GM12878 (cell line): ENCODE data around the gene CARS2. TPM values are rescaled to one million over a fixed set of nuclear protein-coding genes. Genes with fewer than 3 reads are reported as not detected.
A peak's percentile ranks its signal among the peaks of the same experiment; 100 is the strongest.

Experiments
- ATAC-seq: fragments of 200-7000 bp; cut with Tn5 transposase; 3 replicates; pipeline ENCODE4 v1.9.1; 2020; ENCODE audit warnings: mild to moderate bottlenecking, moderate library complexity
- BruUV-seq: library from RNA; stranded (reverse); fragments of 400-500 nt; replicated peaks from 2 replicates; lab custom pipeline; 2021; lab: Mats Ljungman, UMichigan
- CTCF ChIA-PET: fragments of 300-600 bp; sonication (Branson Sonifier 250); formaldehyde crosslinking; extraction: SDS; loops from one replicate; lab custom pipeline; 2021; ENCODE audit warnings: inconsistent platforms; lab: Yijun Ruan, JAX
- POLR2A ChIA-PET: fragments of 350-600 bp; formaldehyde crosslinking; extraction: SDS; loops from one replicate; lab custom pipeline; 2021; ENCODE audit warnings: inconsistent platforms; lab: Charles Lee
- RAD21 ChIA-PET: fragments of 300-600 bp; sonication (Branson Sonifier 250); formaldehyde crosslinking; loops from one replicate; lab custom pipeline; 2023; ENCODE audit warnings: antibody characterized with exemption; ENCODE audit not compliant: unreplicated experiment; lab: Charles Lee
- SMC1A ChIA-PET: fragments of 300-600 bp; sonication (Branson Sonifier 250); formaldehyde crosslinking; loops from one replicate; lab custom pipeline; 2023; ENCODE audit not compliant: unreplicated experiment, uncharacterized antibody; lab: Charles Lee
- DNase-seq: peaks from one replicate; pipeline ENCODE4 v3.0.0-alpha.2; 2011; ENCODE audit warnings: low read depth, low spot score
- FAIRE-seq: peaks from 3 replicates; lab custom pipeline; 2011; peaks lifted over from hg19 to GRCh38; lab: Jason Lieb, UNC
- H2AFZ ChIP-seq: 2 replicates; pipeline ENCODE4 v1.6.0; 2011; ENCODE audit warnings: low read depth, low read length, control low read depth; ENCODE audit not compliant: control insufficient read depth
- H3K27ac ChIP-seq: 2 replicates; pipeline ENCODE4 v1.5.1; 2011; ENCODE audit warnings: control low read depth; ENCODE audit not compliant: control insufficient read depth, insufficient read depth
- H3K27me3 ChIP-seq, 2 experiments: replicated peaks in 1 of 2; 2 replicates each; pipeline versions ENCODE4 v1.6.0 to v1.6.1; 2011; ENCODE audit warnings: low read length in 1 of 2; ENCODE audit not compliant: control insufficient read depth in 2 of 2, insufficient read depth in 2 of 2
- H3K36me3 ChIP-seq, 2 experiments: 2 replicates each; pipeline ENCODE4 v1.5.1; 2011; ENCODE audit warnings: low read length in 1 of 2; ENCODE audit not compliant: control insufficient read depth in 2 of 2, insufficient read depth in 2 of 2
- H3K4me1 ChIP-seq: 2 replicates; pipeline ENCODE4 v1.6.1; 2011; ENCODE audit warnings: mild to moderate bottlenecking, low read length, moderate library complexity, mixed read lengths; ENCODE audit not compliant: control insufficient read depth, insufficient read depth
- H3K4me2 ChIP-seq: 2 replicates; pipeline ENCODE4 v1.6.0; 2011; ENCODE audit warnings: control low read depth; ENCODE audit not compliant: control insufficient read depth, insufficient read depth
- H3K4me3 ChIP-seq: fragments of 200-600 bp; sonication (generic); 2 replicates; pipeline ENCODE4 v1.5.1; 2016
- H3K79me2 ChIP-seq: 2 replicates; pipeline ENCODE4 v1.6.0; 2011; ENCODE audit warnings: low read length; ENCODE audit not compliant: control insufficient read depth, insufficient read depth
- H3K9ac ChIP-seq: 2 replicates; pipeline ENCODE4 v1.8.0; 2011; ENCODE audit warnings: low read length, control low read depth, mixed read lengths; ENCODE audit not compliant: control insufficient read depth, insufficient read depth
- H3K9me3 ChIP-seq: replicated peaks from 3 replicates; pipeline ENCODE4 v1.5.1; 2011; ENCODE audit warnings: mild to moderate bottlenecking, low read length; ENCODE audit not compliant: control insufficient read depth, insufficient read depth
- H4K20me1 ChIP-seq: 2 replicates; pipeline ENCODE4 v1.6.0; 2011; ENCODE audit not compliant: control insufficient read depth, insufficient read depth
- BRCA1 ChIP-seq: IDR thresholded peaks from 2 replicates; pipeline ENCODE4 v1.6.1; 2011; ENCODE audit warnings: low read depth, low read length, improper control_type of control experiment
- CBX3 ChIP-seq: fragments of 200-600 bp; sonication (generic); IDR thresholded peaks from 2 replicates; pipeline ENCODE4 v1.6.1; 2016; ENCODE audit warnings: low read depth, borderline replicate concordance
- CHD2 ChIP-seq: IDR thresholded peaks from 2 replicates; pipeline ENCODE4 v1.6.1; 2011; ENCODE audit warnings: low read depth, low read length, improper control_type of control experiment, borderline replicate concordance
- EGR1 ChIP-seq, 2 experiments: IDR thresholded peaks; 1 replicate in 1 of 2; 2 replicates in 1 of 2; pipeline ENCODE4 v1.6.1; 2011 to 2012; ENCODE audit warnings: low read depth in 2 of 2, low read length in 2 of 2, borderline replicate concordance in 1 of 2, mild to moderate bottlenecking in 1 of 2, moderate library complexity in 1 of 2
- KDM1A ChIP-seq: fragments of 200-600 bp; sonication (generic); IDR thresholded peaks from 2 replicates; pipeline ENCODE4 v1.6.1; 2016; ENCODE audit warnings: borderline replicate concordance
- MXI1 ChIP-seq: fragments of 150-350 bp; IDR thresholded peaks from 2 replicates; pipeline ENCODE4 v1.6.1; 2011; ENCODE audit warnings: low read depth, mild to moderate bottlenecking, inconsistent platforms, low read length, improper control_type of control experiment
- MYC ChIP-seq: IDR thresholded peaks from 2 replicates; pipeline ENCODE4 v1.6.1; 2011; ENCODE audit warnings: mild to moderate bottlenecking, low read length, moderate library complexity, inconsistent platforms; ENCODE audit not compliant: insufficient read depth, insufficient replicate concordance, insufficient read length, severe bottlenecking
- POU2F2 ChIP-seq: IDR thresholded peaks from 3 replicates; pipeline ENCODE4 v1.6.1; 2011; ENCODE audit warnings: low read depth, mild to moderate bottlenecking, low read length, borderline replicate concordance
- RAD21 ChIP-seq: IDR thresholded peaks from 2 replicates; pipeline ENCODE4 v1.6.1; 2011; ENCODE audit warnings: mild to moderate bottlenecking, low read depth, low read length, moderate library complexity; ENCODE audit not compliant: insufficient read depth
- RAD51 ChIP-seq: fragments of 450-650 bp; IDR thresholded peaks from 2 replicates; pipeline ENCODE4 v1.6.1; 2016; ENCODE audit warnings: moderate library complexity, mild to moderate bottlenecking, inconsistent platforms
- RCOR1 ChIP-seq: conservative IDR thresholded peaks from 2 replicates; pipeline ENCODE4 v1.6.1; 2012; ENCODE audit warnings: low read depth, low read length, improper control_type of control experiment
- SREBF1 ChIP-seq: IDR thresholded peaks from 2 replicates; pipeline ENCODE4 v1.6.1; 2012; ENCODE audit warnings: mild to moderate bottlenecking, low read length
- YY1 ChIP-seq: IDR thresholded peaks from 2 replicates; pipeline ENCODE4 v1.6.1; 2011; ENCODE audit warnings: low read depth, mild to moderate bottlenecking, low read length
- WGBS: methylation state at CpG from one replicate; pipeline ENCODE4 v1.1.6; 2016; ENCODE audit warnings: low lambda C conversion rate; ENCODE audit not compliant: insufficient replicate concordance, insufficient coverage; ENCODE audit errors: missing lambda C conversion rate; 5-methylcytosine and 5-hydroxymethylcytosine counted together
- in situ Hi-C: fragments of 300-500 bp; cut with MboI; formaldehyde crosslinking; loops from 9 replicates; pipeline ENCODE4 v1.14.3; 2018; ENCODE audit warnings: mixed read lengths
- intact Hi-C: fragments of 100-400 bp; cut with micrococcal nuclease; formaldehyde crosslinking; loops from one replicate; pipeline ENCODE4 v1.14.2; 2022; ENCODE audit not compliant: unreplicated experiment
- polyA plus RNA-seq, 11 experiments: library from polyadenylated mRNA; depleted of rRNA in 4 of 11; unstranded in 6 of 11; stranded (reverse) in 5 of 11; fragments of >200 nt; fragmentation: Nextera tagmentation in 4 of 11; fragmentation: Illumina TruSeq in 1 of 11; extraction: Ambion mirVana in 4 of 11; extraction: Trizol in 1 of 11; gene quantifications; 1 replicate in 1 of 11; 2 replicates in 10 of 11; pipeline versions ENCODE4 v1.2.1 to v1.2.3, GENCODE V29; 2011 to 2016; ENCODE audit warnings: inconsistent platforms in 2 of 11, missing spikeins in 2 of 11, low read depth in 1 of 11
- total RNA-seq, 4 experiments: library from RNA; depleted of rRNA in 3 of 4; stranded (reverse); fragments of >200 nt in 3 of 4; fragmentation: Illumina TruSeq in 1 of 4; extraction: Trizol in 1 of 4; gene quantifications; 2 replicates each; pipeline versions ENCODE4 v1.2.1 to v1.2.3, GENCODE V29; 2013 to 2021
- TF ChIP-seq, protein P1 (sequence below): fragments of 450-650 bp; IDR thresholded peaks from 2 replicates; pipeline ENCODE4 v1.6.1; 2017; ENCODE audit warnings: mild to moderate bottlenecking, moderate library complexity

The CARS2 gene
- total and polyA plus RNA-seq, 10 of the 15 experiments (the other 5 are each of a cell fraction or from before 2014, with no cell fraction given), result 4.2 to 101 (median 61.5) TPM

DNA sequence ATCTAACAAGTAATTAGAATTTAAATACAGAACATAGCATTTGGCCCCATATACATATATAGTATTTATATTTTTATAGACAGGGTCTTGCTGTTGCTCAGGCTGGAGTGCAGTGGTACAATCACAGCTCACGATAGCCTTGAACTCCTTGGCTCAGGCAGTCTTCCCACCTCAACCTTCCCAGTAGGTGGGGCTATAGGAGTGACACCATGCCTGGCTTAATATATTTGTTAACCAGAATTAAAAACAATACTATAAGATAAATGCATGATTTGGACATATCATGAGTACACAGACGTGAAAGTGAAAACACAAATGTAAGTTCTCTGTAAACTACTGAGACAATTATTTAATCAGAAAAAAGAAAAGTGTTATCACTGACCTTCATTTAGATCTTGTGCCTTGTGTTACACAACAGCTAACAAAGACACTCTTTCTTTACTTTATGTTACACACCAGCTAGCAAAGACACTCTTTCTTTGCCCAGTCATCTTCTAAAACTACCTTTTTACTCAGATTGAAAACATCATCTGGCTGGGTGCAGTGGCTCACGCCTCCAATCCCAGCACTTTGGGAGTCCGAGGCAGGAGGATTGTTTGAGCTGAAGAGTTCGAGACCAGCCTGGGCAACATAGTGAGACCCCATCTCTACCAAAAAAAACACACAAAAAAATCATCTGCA lies 22.6 kb downstream of the CARS2 start (continued):
- TF ChIP-seq EGR1 (IDR thresholded peaks at IDR 0.05; ENCODE audit: borderline replicate concordance in 1 of 2, low read depth in 2 of 2, low read length in 2 of 2) (no peak), RCOR1 (no peak), POU2F2 (no peak), RAD21 (peak; percentile 39; the same call in 1 of the 2 replicates)

DNA sequence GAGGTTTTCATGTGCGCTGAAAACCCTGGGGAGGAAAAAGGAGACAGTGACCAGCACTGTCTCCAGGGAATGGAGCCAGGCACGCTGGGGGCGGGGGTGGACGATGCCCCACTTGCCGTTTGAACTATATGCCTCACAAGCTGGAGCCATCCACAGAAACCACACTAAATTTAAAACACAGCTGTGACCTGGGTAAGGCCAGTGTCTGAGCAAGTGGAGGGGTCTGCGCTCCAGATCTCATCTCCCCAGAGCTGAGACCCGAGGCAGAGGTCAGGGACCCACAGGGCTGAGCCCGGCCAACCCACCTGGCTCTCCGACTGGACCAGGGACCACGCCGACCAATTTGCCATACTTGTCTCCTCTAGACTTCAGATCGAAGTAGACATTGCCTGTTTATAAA lies 23.2 kb downstream of the CARS2 start:
- DNase-seq (no peak), ATAC-seq (no peak), FAIRE-seq (no peak)
- Histone ChIP-seq H3K4me2 (no peak overlapping the region), H3K4me1 (no peaks in the 10 kb centered on the region), H3K79me2 (no peaks in the 10 kb centered on the region), H3K27me3 (no peaks in the 10 kb centered on the region), H3K9me3 (no peaks in the 10 kb centered on the region), H3K4me3 (no peak overlapping the region), H3K36me3 (peaks cover 14 to 19% of the 10 kb centered on the region in 2 experiments; a peak in 3 of 4 replicates), H4K20me1 (no peaks in the 10 kb centered on the region), H2AFZ (no peak overlapping the region), H3K27ac (no peak overlapping the region), H3K9ac (no peak overlapping the region)
- intact Hi-C loops, result no loop called here
- SMC1A ChIA-PET, result interaction anchor here (0.9 to 2.1 kb wide), 2 partner anchors 29 to 135 kb away, joined by 3 to 9 read pairs; no protein-coding TSS in a partner anchor
- BruUV-seq, result no TSS peak
- WGBS, result 90% methylated on average over 12 of the region's 12 CpGs
- in situ Hi-C loops, result no loop called here
- CTCF ChIA-PET, result interaction anchor here (1.0 to 3.2 kb wide), 4 partner anchors 91 to 137 kb away, joined by 3 to 17 read pairs (median 4); no protein-coding TSS in a partner anchor
- POLR2A ChIA-PET, result interaction anchor here (0.9 kb wide), 1 partner anchor 29 kb away, joined by 3 read pairs; no protein-coding TSS in a partner anchor
- RAD21 ChIA-PET, result interaction anchor here (0.7 to 1.4 kb wide), 2 partner anchors 35 to 135 kb away, joined by 3 to 4 read pairs; no protein-coding TSS in a partner anchor
- TF ChIP-seq KDM1A, result no peak
- no peak for TF ChIP-seq CBX3
- no peak for TF ChIP-seq BRCA1
- TF ChIP-seq RAD51, result no peak
- no peak for TF ChIP-seq YY1
- TF ChIP-seq RCOR1, result no peak
- no peak for TF ChIP-seq SREBF1
- TF ChIP-seq, protein P1, sequence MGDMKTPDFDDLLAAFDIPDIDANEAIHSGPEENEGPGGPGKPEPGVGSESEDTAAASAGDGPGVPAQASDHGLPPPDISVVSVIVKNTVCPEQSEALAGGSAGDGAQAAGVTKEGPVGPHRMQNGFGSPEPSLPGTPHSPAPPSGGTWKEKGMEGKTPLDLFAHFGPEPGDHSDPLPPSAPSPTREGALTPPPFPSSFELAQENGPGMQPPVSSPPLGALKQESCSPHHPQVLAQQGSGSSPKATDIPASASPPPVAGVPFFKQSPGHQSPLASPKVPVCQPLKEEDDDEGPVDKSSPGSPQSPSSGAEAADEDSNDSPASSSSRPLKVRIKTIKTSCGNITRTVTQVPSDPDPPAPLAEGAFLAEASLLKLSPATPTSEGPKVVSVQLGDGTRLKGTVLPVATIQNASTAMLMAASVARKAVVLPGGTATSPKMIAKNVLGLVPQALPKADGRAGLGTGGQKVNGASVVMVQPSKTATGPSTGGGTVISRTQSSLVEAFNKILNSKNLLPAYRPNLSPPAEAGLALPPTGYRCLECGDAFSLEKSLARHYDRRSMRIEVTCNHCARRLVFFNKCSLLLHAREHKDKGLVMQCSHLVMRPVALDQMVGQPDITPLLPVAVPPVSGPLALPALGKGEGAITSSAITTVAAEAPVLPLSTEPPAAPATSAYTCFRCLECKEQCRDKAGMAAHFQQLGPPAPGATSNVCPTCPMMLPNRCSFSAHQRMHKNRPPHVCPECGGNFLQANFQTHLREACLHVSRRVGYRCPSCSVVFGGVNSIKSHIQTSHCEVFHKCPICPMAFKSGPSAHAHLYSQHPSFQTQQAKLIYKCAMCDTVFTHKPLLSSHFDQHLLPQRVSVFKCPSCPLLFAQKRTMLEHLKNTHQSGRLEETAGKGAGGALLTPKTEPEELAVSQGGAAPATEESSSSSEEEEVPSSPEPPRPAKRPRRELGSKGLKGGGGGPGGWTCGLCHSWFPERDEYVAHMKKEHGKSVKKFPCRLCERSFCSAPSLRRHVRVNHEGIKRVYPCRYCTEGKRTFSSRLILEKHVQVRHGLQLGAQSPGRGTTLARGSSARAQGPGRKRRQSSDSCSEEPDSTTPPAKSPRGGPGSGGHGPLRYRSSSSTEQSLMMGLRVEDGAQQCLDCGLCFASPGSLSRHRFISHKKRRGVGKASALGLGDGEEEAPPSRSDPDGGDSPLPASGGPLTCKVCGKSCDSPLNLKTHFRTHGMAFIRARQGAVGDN, result no peak
- no peak for TF ChIP-seq MYC
- no peak for TF ChIP-seq MXI1
- TF ChIP-seq CHD2, result no peak
